Measurements from ENCODE around the gene CYB561D2.

The CYB561D2 gene

GRCh38 chr3:50385754-50386153, 35.1 kb downstream of the CYB561D2 start:
- DNase-seq (ENCODE audit: insufficient read length, low spot score) (no peak), FAIRE-seq (no peak)

- DNase-seq (ENCODE audit: insufficient read length, low spot score) (no peak), FAIRE-seq (no peak)
Measured at GRCh38 chr3:50388016-50388719, 37.5 kb downstream of the CYB561D2 start.

GRCh38 chr3:50388720-50389413, 38.2 kb downstream of the CYB561D2 start:
- FAIRE-seq: no peak
- no peak for DNase-seq (ENCODE audit: insufficient read length, low spot score)

- DNase-seq (ENCODE audit: insufficient read length, low spot score) (no peak), FAIRE-seq (no peak)
Measured at GRCh38 chr3:50389414-50389767, 38.7 kb downstream of the CYB561D2 start.

GRCh38 chr3:50390508-50391224, 40.0 kb downstream of the CYB561D2 start:
- FAIRE-seq (no peak), DNase-seq (ENCODE audit: insufficient read length, low spot score) (no peak)

- no peak for FAIRE-seq
- DNase-seq (ENCODE audit: insufficient read length, low spot score): no peak
Measured at GRCh38 chr3:50392101-50392715, 41.5 kb downstream of the CYB561D2 start.

- no peak for FAIRE-seq
- no peak for DNase-seq (ENCODE audit: insufficient read length, low spot score)
Measured at GRCh38 chr3:50393061-50393460, 42.4 kb downstream of the CYB561D2 start.

GRCh38 chr3:50395070-50395860, 44.6 kb downstream of the CYB561D2 start:
- FAIRE-seq (no peak), DNase-seq (ENCODE audit: insufficient read length, low spot score) (no peak)

- FAIRE-seq (no peak), DNase-seq (ENCODE audit: insufficient read length, low spot score) (no peak)
Measured at GRCh38 chr3:50396502-50396901, 45.8 kb downstream of the CYB561D2 start.

- FAIRE-seq (no peak), DNase-seq (ENCODE audit: insufficient read length, low spot score) (no peak)
Measured at GRCh38 chr3:50401978-50402595, 51.4 kb downstream of the CYB561D2 start.

Measured in GM19239 (cell line).